Muscle layer of duodenum (tissue), 2 donors: ENCODE measurements around the gene ORC3.
"Not testable (repeated sequence)": the region's sequence is repeated elsewhere in the genome, so short reads cannot be mapped to it uniquely, and the experiment has no call there.

ENCODE experiments used
- H3K27ac ChIP-seq: one replicate; pipeline ENCODE4 v1.7.0; 2013; ENCODE audit warnings: mild to moderate bottlenecking, low read length
- H3K27me3 ChIP-seq: one replicate; pipeline ENCODE4 v1.7.0; 2013; ENCODE audit warnings: low read depth, mild to moderate bottlenecking, control low read depth, low read length
- H3K36me3 ChIP-seq, 2 donors: one replicate each; pipeline ENCODE4 v1.7.0; 2013; ENCODE audit warnings: low read length in 2 of 2, control low read depth in 1 of 2, mild to moderate bottlenecking in 1 of 2; ENCODE audit not compliant: insufficient read depth in 2 of 2, control insufficient read depth in 1 of 2
- H3K4me1 ChIP-seq, 2 donors: one replicate each; pipeline ENCODE4 v1.7.0; 2013; ENCODE audit warnings: low read length in 2 of 2, mild to moderate bottlenecking in 2 of 2, control low read depth in 1 of 2, moderate library complexity in 1 of 2; ENCODE audit not compliant: insufficient read depth in 2 of 2, control insufficient read depth in 1 of 2
- H3K4me3 ChIP-seq, 2 donors: one replicate each; pipeline ENCODE4 v1.7.0; 2013; ENCODE audit warnings: low read length in 2 of 2, low read depth in 1 of 2, mild to moderate bottlenecking in 1 of 2
- H3K9me3 ChIP-seq, 2 donors: one replicate each; pipeline ENCODE4 v1.7.0; 2013; ENCODE audit warnings: low read length in 2 of 2, control low read depth in 1 of 2, mild to moderate bottlenecking in 1 of 2; ENCODE audit not compliant: control insufficient read depth in 1 of 2
- donor health status: healthy.

Gene ORC3

GRCh38 chr6:87606199-87606598 lies 16.3 kb downstream of the ORC3 start:
- H3K9me3 ChIP-seq: no peaks in the 10 kb centered on the region
- no peak overlapping the region for H3K4me3 ChIP-seq
- no peaks in the 10 kb centered on the region for H3K27me3 ChIP-seq
- no peak overlapping the region for H3K27ac ChIP-seq
- peaks cover 11 to 23% of the 10 kb centered on the region in 2 donors for H3K36me3 ChIP-seq
- H3K4me1 ChIP-seq: no peaks in the 10 kb centered on the region

GRCh38 chr6:87608802-87609201 lies 18.9 kb downstream of the ORC3 start:
- H3K4me1 ChIP-seq: no peaks in the 10 kb centered on the region
- H3K9me3 ChIP-seq: no peaks in the 10 kb centered on the region
- H3K36me3 ChIP-seq: peaks cover 11 to 31% of the 10 kb centered on the region in 2 donors
- H3K27me3 ChIP-seq: no peaks in the 10 kb centered on the region
- H3K4me3 ChIP-seq: no peak overlapping the region
- no peak overlapping the region for H3K27ac ChIP-seq

GRCh38 chr6:87613018-87613417 lies 23.1 kb downstream of the ORC3 start:
- H3K27ac ChIP-seq: not testable (repeated sequence)
- H3K36me3 ChIP-seq: peaks cover 0 to 25% of the 10 kb centered on the region in 2 donors

GRCh38 chr6:87617405-87617804 lies 27.5 kb downstream of the ORC3 start:
- no peak overlapping the region for H3K27ac ChIP-seq

More at GRCh38 chr6:87613018-87613417, 23.1 kb downstream of the ORC3 start:
- not testable (repeated sequence) for H3K4me1 ChIP-seq, H3K27me3 ChIP-seq, H3K9me3 ChIP-seq, H3K4me3 ChIP-seq

GRCh38 chr6:87618531-87618930 lies 28.6 kb downstream of the ORC3 start:
- peaks cover 0 to 16% of the 10 kb centered on the region in 2 donors for H3K36me3 ChIP-seq
- H3K4me1 ChIP-seq: no peaks in the 10 kb centered on the region
- H3K27ac ChIP-seq: no peak overlapping the region
- H3K27me3 ChIP-seq: no peaks in the 10 kb centered on the region
- no peak overlapping the region for H3K4me3 ChIP-seq
- H3K9me3 ChIP-seq: no peaks in the 10 kb centered on the region

More at GRCh38 chr6:87617405-87617804, 27.5 kb downstream of the ORC3 start:
- Histone ChIP-seq H3K36me3 (peaks cover 0 to 21% of the 10 kb centered on the region in 2 donors), H3K9me3 (no peaks in the 10 kb centered on the region), H3K4me3 (no peak overlapping the region), H3K4me1 (no peaks in the 10 kb centered on the region), H3K27me3 (no peaks in the 10 kb centered on the region)

GRCh38 chr6:87623248-87623647 lies 33.3 kb downstream of the ORC3 start:
- peaks cover 0 to 4% of the 10 kb centered on the region in 2 donors for H3K36me3 ChIP-seq
- no peak overlapping the region for H3K27ac ChIP-seq
- H3K4me1 ChIP-seq: no peaks in the 10 kb centered on the region
- no peaks in the 10 kb centered on the region for H3K27me3 ChIP-seq
- no peaks in the 10 kb centered on the region for H3K9me3 ChIP-seq
- no peak overlapping the region for H3K4me3 ChIP-seq

GRCh38 chr6:87628424-87628823 lies 38.5 kb downstream of the ORC3 start:
- Histone ChIP-seq H3K27ac (no peak overlapping the region), H3K27me3 (no peaks in the 10 kb centered on the region), H3K9me3 (no peaks in the 10 kb centered on the region), H3K4me3 (no peak overlapping the region), H3K36me3 (peaks cover 5 to 6% of the 10 kb centered on the region in 2 donors), H3K4me1 (no peaks in the 10 kb centered on the region)

- Histone ChIP-seq H3K4me1 (no peaks in the 10 kb centered on the region), H3K4me3 (no peak overlapping the region), H3K27me3 (no peaks in the 10 kb centered on the region), H3K27ac (no peak overlapping the region), H3K36me3 (peaks cover 5 to 6% of the 10 kb centered on the region in 2 donors), H3K9me3 (no peaks in the 10 kb centered on the region)
Measured at GRCh38 chr6:87628881-87629280, 38.9 kb downstream of the ORC3 start.

GRCh38 chr6:87630746-87631145 lies 40.8 kb downstream of the ORC3 start:
- no peaks in the 10 kb centered on the region for H3K4me1 ChIP-seq
- no peaks in the 10 kb centered on the region for H3K27me3 ChIP-seq
- peaks cover 5 to 18% of the 10 kb centered on the region in 2 donors for H3K36me3 ChIP-seq
- H3K4me3 ChIP-seq: no peak overlapping the region
- no peak overlapping the region for H3K27ac ChIP-seq
- no peaks in the 10 kb centered on the region for H3K9me3 ChIP-seq

- Histone ChIP-seq H3K36me3 (peaks cover 8 to 33% of the 10 kb centered on the region in 2 donors), H3K4me3 (no peak overlapping the region)
Measured at GRCh38 chr6:87633851-87634250, 43.9 kb downstream of the ORC3 start.

GRCh38 chr6:87636315-87636714 lies 46.4 kb downstream of the ORC3 start:
- no peak overlapping the region for H3K27ac ChIP-seq
- H3K4me1 ChIP-seq: no peaks in the 10 kb centered on the region
- no peaks in the 10 kb centered on the region for H3K27me3 ChIP-seq
- H3K9me3 ChIP-seq: no peaks in the 10 kb centered on the region
- no peak overlapping the region for H3K4me3 ChIP-seq
- peaks cover 8 to 39% of the 10 kb centered on the region in 2 donors for H3K36me3 ChIP-seq

More at GRCh38 chr6:87633851-87634250, 43.9 kb downstream of the ORC3 start:
- H3K27ac ChIP-seq: no peak overlapping the region
- no peaks in the 10 kb centered on the region for H3K9me3 ChIP-seq
- H3K4me1 ChIP-seq: no peaks in the 10 kb centered on the region
- H3K27me3 ChIP-seq: no peaks in the 10 kb centered on the region

GRCh38 chr6:87637106-87637505 lies 47.2 kb downstream of the ORC3 start:
- peaks cover 8 to 39% of the 10 kb centered on the region in 2 donors for H3K36me3 ChIP-seq
- H3K27ac ChIP-seq: no peak overlapping the region

More at GRCh38 chr6:87637106-87637505, 47.2 kb downstream of the ORC3 start:
- no peaks in the 10 kb centered on the region for H3K9me3 ChIP-seq
- H3K27me3 ChIP-seq: no peaks in the 10 kb centered on the region
- no peak overlapping the region for H3K4me3 ChIP-seq
- no peaks in the 10 kb centered on the region for H3K4me1 ChIP-seq
